Ovary (tissue), 3 donors: ENCODE data around the gene COL24A1.

ENCODE experiments used
- EP300 ChIP-seq: sonication (generic); formaldehyde crosslinking; IDR thresholded peaks from one replicate; pipeline ENCODE4 v1.6.1; 2017; ENCODE audit warnings: antibody characterized with exemption
- TF ChIP-seq, protein P1 (sequence below), 3 donors: fragments of 450-650 bp in 2 of 3; fragments of 200-600 bp in 1 of 3; IDR thresholded peaks; one replicate each; pipeline versions ENCODE4 v1.5.1 to v1.8.0; 2016 to 2022; ENCODE audit warnings: antibody characterized with exemption in 3 of 3, mild to moderate bottlenecking in 1 of 3
- donor health status: DM: no; HTN: no; CAD: no.

DNA sequence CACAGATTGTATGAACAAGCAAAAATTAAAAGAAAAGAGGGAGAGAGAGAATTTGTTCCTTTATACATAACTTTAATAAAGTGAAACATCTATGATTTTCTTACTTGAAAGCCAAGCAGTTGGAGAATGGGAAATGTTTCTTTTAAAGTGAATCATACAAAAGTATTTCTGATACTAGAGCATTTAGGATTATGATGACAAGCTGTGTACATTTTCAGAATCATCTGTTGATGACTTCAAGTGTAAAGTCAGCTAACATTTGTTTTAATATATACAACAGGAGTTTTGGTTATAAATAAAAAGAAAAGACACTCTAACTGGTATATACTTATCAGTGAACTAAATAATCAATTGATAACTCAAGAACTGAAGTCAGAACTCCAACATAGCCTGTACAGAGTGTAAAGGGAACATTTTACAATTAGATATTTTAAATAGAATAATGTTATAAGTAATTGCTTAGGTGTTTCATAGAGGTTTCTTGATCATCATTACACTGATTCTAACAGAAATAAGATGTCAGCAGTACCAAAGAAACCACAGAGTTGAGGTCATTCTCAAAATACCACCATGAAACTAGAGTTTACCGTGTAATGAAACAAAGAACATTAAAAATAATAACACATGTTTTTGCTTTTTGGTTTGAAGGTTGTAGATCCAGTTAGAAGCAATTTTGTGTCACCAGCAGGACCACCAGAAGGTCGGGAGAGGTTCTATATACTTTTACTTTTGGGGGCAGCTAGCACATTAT lies 103.4 kb downstream of the COL24A1 start:
- TF ChIP-seq, protein P1, sequence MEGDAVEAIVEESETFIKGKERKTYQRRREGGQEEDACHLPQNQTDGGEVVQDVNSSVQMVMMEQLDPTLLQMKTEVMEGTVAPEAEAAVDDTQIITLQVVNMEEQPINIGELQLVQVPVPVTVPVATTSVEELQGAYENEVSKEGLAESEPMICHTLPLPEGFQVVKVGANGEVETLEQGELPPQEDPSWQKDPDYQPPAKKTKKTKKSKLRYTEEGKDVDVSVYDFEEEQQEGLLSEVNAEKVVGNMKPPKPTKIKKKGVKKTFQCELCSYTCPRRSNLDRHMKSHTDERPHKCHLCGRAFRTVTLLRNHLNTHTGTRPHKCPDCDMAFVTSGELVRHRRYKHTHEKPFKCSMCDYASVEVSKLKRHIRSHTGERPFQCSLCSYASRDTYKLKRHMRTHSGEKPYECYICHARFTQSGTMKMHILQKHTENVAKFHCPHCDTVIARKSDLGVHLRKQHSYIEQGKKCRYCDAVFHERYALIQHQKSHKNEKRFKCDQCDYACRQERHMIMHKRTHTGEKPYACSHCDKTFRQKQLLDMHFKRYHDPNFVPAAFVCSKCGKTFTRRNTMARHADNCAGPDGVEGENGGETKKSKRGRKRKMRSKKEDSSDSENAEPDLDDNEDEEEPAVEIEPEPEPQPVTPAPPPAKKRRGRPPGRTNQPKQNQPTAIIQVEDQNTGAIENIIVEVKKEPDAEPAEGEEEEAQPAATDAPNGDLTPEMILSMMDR (IDR thresholded peaks at IDR 0.05): no peak
- TF ChIP-seq EP300: no peak
